Measurements from ENCODE around the gene STK11.

The STK11 gene

DNA sequence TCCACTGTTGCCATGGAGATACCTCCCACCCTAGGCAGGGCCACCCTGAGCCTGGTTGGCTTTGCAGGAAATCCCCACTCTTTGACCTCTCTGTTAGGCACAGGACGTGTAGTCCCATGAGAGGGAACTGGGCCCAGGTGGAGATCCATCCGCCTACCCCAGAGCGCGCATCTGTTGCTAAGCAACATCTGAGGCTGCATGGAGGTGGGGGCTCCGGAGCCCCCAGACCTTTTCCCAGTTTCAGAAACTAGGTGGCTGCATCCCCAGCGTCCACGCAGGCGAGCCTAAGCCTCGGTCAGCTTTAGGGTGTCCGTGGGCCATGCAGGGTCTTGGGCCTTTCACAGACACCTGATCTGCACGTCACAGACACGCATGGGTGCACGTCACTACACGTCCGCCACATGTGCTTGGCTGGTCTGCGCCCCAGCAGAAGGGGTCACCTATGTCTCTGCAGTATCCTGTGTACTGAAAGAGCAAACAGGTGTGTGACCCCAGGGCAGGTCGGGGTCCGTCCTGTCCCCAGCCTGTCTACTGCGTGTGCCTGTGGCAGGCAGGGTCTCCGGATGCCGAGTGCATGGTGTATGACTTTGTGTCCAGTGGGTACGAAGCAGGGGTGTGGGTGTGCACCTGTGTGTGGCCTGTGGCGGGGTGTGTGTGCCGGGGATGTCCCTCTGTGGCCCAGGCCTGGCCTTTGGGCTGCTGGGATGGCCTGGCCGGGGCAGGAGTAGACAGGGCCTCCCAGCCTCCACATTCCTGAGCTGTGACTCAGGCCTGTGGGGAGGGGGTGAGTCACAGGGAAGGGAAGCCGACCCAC lies 59.4 kb downstream of the STK11 start:
- Histone ChIP-seq H3K27ac (peak overlapping the region; percentile 83 to 84), H3K36me3 (no peaks in the 10 kb centered on the region), H3K27me3 (no peaks in the 10 kb centered on the region), H3K9me3 (no peaks in the 10 kb centered on the region), H3K4me3 (peak overlapping the region in 1 of 2 donors; percentile 68), H3K4me1 (peaks cover 13 to 81% (median 69%) of the 10 kb centered on the region in 4 donors)
- peak; percentile 80 to 89 for DNase-seq
- intact Hi-C loops (cut with DNase I; ENCODE audit: low total_unique reads) = no loop called here
- TF ChIP-seq, protein P1, sequence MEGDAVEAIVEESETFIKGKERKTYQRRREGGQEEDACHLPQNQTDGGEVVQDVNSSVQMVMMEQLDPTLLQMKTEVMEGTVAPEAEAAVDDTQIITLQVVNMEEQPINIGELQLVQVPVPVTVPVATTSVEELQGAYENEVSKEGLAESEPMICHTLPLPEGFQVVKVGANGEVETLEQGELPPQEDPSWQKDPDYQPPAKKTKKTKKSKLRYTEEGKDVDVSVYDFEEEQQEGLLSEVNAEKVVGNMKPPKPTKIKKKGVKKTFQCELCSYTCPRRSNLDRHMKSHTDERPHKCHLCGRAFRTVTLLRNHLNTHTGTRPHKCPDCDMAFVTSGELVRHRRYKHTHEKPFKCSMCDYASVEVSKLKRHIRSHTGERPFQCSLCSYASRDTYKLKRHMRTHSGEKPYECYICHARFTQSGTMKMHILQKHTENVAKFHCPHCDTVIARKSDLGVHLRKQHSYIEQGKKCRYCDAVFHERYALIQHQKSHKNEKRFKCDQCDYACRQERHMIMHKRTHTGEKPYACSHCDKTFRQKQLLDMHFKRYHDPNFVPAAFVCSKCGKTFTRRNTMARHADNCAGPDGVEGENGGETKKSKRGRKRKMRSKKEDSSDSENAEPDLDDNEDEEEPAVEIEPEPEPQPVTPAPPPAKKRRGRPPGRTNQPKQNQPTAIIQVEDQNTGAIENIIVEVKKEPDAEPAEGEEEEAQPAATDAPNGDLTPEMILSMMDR (IDR thresholded peaks at IDR 0.05) = no peak

DNA sequence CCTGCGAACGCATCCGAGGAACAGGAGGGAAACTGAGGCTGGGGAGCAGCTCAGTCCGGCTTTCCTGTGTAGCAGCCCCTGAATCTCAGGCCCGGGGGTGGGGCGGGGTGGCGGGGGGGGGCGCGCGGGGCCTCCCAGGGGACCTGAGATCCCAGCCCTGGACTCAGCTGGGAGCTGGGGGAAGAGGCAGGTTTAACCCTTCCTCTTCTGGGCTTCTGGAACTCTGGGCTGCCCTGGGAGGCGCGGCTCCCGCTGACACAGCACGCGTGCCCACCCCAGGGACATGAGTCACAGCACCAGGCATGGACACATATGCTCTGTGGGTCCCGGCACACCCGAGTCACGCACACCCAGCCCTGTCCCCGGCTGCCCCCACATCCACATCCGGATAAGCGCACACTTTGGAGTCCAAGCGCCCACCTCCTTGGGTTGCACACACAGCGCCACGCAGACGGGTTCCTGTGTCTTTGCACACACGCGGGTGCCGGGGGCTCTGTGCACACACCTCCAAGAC lies 60.1 kb downstream of the STK11 start:
- H3K4me3 ChIP-seq = peak overlapping the region; percentile 50 to 68
- peaks cover 13 to 81% (median 68%) of the 10 kb centered on the region in 4 donors for H3K4me1 ChIP-seq
- peak overlapping the region; percentile 83 to 84 for H3K27ac ChIP-seq
- H3K27me3 ChIP-seq = no peaks in the 10 kb centered on the region
- no peaks in the 10 kb centered on the region for H3K9me3 ChIP-seq
- TF ChIP-seq, protein P1 (IDR thresholded peaks at IDR 0.05) = no peak
- intact Hi-C loops (cut with DNase I; ENCODE audit: low total_unique reads) = no loop called here
- DNase-seq = peak; percentile 85 to 95
- H3K36me3 ChIP-seq = no peaks in the 10 kb centered on the region

DNA sequence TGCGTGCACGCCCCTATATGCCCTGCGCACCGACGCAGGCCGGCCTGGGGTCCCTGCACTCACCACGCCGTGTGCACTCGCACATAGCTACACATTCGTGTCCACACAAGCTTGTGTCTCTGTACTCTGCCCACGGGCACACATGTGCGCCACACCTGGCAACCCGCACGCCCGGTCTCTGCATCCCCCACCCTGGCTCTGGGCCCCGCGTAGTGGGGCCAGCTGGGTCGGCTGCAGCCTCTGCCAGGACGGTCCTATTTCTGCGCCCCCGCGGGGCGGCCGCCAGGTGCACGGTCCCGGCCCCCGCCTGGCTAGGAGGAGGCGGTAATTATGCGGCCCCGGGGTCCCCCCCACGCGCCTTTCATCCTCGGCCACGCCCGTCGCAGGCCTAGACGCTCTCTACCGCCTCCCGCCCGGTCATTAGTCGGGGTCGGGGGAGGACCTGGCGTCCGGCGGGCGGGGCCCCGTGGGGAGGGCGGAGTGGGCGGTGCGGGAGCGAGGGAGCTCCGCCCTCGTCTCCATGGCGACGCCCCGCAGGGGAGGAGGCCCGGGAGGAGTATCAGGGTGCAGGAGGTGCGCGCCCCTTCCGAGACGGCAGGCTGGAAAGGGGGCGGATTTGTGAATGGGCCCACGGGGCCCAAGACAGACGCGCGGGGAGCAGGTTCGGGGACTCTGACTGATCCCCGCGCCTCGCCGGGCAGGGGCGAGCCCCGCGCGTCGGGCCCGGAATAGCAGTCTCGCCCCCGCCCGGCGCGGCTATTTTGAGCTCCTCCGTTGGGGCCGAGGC lies 60.7 kb downstream of the STK11 start:
- peaks cover 12 to 81% (median 71%) of the 10 kb centered on the region in 4 donors for H3K4me1 ChIP-seq
- H3K9me3 ChIP-seq = no peaks in the 10 kb centered on the region
- H3K27me3 ChIP-seq = no peaks in the 10 kb centered on the region
- H3K4me3 ChIP-seq = peak overlapping the region; percentile 50 to 68
- intact Hi-C loops (cut with DNase I; ENCODE audit: low total_unique reads) = no loop called here
- DNase-seq = peak; percentile 73 to 94
- H3K36me3 ChIP-seq = peaks cover 6% of the 10 kb centered on the region in 3 donors
- TF ChIP-seq, protein P1 (IDR thresholded peaks at IDR 0.05) = no peak
- H3K27ac ChIP-seq = peak overlapping the region; percentile 83 to 84

DNA sequence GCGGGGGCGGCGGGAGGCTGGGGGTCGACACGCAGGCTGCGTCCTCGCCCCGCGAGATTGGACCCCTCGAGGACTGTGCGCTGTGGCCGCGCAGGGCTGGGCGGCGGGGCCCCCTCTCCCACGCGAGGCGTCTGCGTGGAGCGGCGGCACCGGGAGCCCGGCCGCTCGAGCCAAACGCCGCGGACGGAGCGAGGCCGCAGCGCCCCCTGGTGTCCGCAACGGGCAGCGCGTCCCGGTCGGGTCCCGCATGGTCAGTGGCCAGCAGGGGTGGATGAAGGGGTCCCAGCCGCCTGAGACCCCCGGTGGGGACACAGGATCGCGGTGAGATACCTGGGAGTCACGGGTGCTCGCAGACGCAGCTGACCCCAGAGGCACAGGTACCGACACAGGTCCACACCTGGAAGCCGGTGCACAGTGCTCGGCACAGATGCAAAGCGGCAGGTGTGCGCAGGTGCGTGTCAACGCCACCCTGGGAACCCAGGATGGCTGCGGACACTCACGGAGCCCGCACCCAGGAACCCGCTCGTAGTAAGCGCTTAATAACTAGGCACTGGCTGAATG lies 61.4 kb downstream of the STK11 start:
- DNase-seq = peak; percentile 50 to 88
- intact Hi-C loops (cut with DNase I; ENCODE audit: low total_unique reads) = loop anchor here (1.0 kb wide), 1 partner anchor 23 kb away; no protein-coding TSS in a partner anchor
- peaks cover 7 to 81% (median 71%) of the 10 kb centered on the region in 4 donors for H3K4me1 ChIP-seq

More for the DNA sequence above, 61.4 kb downstream of the STK11 start:
- TF ChIP-seq, protein P1 (IDR thresholded peaks at IDR 0.05) = peak; percentile 93 to 99
- peak overlapping the region; percentile 50 to 68 for H3K4me3 ChIP-seq
- H3K9me3 ChIP-seq = no peaks in the 10 kb centered on the region
- no peaks in the 10 kb centered on the region for H3K27me3 ChIP-seq
- H3K36me3 ChIP-seq = peaks cover 13% of the 10 kb centered on the region in 3 donors
- H3K27ac ChIP-seq = peak overlapping the region; percentile 83 to 84
